Ovary (tissue), 3 donors: Measurements from ENCODE around the gene KIAA1755.

Source experiments
- EP300 ChIP-seq: sonication (generic); formaldehyde crosslinking; IDR thresholded peaks from one replicate; pipeline ENCODE4 v1.6.1; 2017; ENCODE audit warnings: antibody characterized with exemption
- POLR2A ChIP-seq: fragments of 450-650 bp; IDR thresholded peaks from one replicate; pipeline ENCODE4 v1.6.1; 2017; ENCODE audit warnings: antibody characterized with exemption, mild to moderate bottlenecking, moderate library complexity
- TF ChIP-seq, protein P1 (sequence below), 3 donors: fragments of 450-650 bp in 2 of 3; fragments of 200-600 bp in 1 of 3; IDR thresholded peaks; one replicate each; pipeline versions ENCODE4 v1.5.1 to v1.8.0; 2016 to 2022; ENCODE audit warnings: antibody characterized with exemption in 3 of 3, mild to moderate bottlenecking in 1 of 3
- donor health status: DM: no; HTN: no; CAD: no.

DNA sequence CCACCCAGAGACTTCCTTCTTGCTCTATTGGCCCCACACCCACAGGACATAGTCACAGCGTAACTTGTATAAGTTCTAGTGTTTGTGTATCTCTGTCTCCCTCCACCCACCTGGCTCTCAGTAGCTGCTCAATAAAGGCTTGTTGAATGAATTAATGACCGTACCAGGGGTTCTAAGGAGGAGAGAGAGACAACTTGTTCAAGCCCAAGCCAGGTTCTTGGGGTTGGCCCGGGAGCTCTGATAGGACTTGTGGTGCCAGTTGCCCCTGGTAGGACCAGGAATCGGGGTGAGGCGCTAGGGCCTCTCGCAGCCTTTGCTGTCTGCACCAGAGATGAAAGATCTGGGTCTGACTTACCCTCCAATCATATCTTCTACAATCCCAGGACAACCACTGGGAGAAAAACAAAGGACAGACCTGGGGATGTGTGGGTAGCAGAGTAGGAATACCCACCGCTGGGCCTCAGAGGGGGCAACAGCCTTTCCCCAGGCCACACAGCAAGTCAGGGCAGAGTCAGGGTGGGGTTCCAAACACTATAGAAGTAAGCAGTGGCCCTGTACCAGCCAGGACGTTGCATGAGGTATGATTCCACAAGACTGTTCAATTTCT, 90.2 kb downstream of the KIAA1755 start:
- TF ChIP-seq, protein P1, sequence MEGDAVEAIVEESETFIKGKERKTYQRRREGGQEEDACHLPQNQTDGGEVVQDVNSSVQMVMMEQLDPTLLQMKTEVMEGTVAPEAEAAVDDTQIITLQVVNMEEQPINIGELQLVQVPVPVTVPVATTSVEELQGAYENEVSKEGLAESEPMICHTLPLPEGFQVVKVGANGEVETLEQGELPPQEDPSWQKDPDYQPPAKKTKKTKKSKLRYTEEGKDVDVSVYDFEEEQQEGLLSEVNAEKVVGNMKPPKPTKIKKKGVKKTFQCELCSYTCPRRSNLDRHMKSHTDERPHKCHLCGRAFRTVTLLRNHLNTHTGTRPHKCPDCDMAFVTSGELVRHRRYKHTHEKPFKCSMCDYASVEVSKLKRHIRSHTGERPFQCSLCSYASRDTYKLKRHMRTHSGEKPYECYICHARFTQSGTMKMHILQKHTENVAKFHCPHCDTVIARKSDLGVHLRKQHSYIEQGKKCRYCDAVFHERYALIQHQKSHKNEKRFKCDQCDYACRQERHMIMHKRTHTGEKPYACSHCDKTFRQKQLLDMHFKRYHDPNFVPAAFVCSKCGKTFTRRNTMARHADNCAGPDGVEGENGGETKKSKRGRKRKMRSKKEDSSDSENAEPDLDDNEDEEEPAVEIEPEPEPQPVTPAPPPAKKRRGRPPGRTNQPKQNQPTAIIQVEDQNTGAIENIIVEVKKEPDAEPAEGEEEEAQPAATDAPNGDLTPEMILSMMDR (IDR thresholded peaks at IDR 0.05): no peak
- no peak for TF ChIP-seq POLR2A
- TF ChIP-seq EP300: no peak
